Fibroblast of lung (primary cell): ENCODE results near the gene LSS. TPM values are rescaled to one million over a fixed set of nuclear protein-coding genes. Genes with fewer than 3 reads are reported as not detected.
"Not testable (repeated sequence)": the region's sequence is repeated elsewhere in the genome, so short reads cannot be mapped to it uniquely, and the experiment has no call there.

Experiments
- DNase-seq, 2 donors: peaks; one replicate each; pipeline versions ENCODE4 v3.0.0 to v3.0.0-alpha.2; 2010; ENCODE audit warnings: low read depth in 2 of 2
- H2AFZ ChIP-seq: 2 replicates; pipeline ENCODE4 v1.5.1; 2012; ENCODE audit warnings: low read length, control low read depth, inconsistent platforms
- H3K27ac ChIP-seq: 2 replicates; pipeline ENCODE4 v1.5.1; 2011; ENCODE audit warnings: low read length, control low read depth; ENCODE audit not compliant: insufficient read depth
- H3K27me3 ChIP-seq: 2 replicates; pipeline ENCODE4 v1.5.1; 2011; ENCODE audit warnings: mild to moderate bottlenecking, low read length; ENCODE audit not compliant: control insufficient read depth, insufficient read depth
- H3K36me3 ChIP-seq: 2 replicates; pipeline ENCODE4 v1.5.1; 2011; ENCODE audit warnings: low read length; ENCODE audit not compliant: control insufficient read depth, insufficient read depth
- H3K4me1 ChIP-seq: 2 replicates; pipeline ENCODE4 v1.5.1; 2011; ENCODE audit warnings: low read length; ENCODE audit not compliant: control insufficient read depth, insufficient read depth; ENCODE audit errors: extremely low read depth
- H3K4me2 ChIP-seq: 2 replicates; pipeline ENCODE4 v1.5.1; 2011; ENCODE audit warnings: low read length, control low read depth; ENCODE audit not compliant: insufficient read depth; ENCODE audit errors: extremely low read depth
- H3K4me3 ChIP-seq, 4 experiments: fragments of 200-600 bp in 1 of 4; sonication (generic) in 1 of 4; replicated peaks in 1 of 4; 2 replicates each; pipeline ENCODE4 v1.5.1; 2011 to 2016; ENCODE audit warnings: low read length in 4 of 4, low read depth in 3 of 4, mild to moderate bottlenecking in 3 of 4, control low read depth in 2 of 4, inconsistent platforms in 1 of 4, mixed read lengths in 1 of 4; ENCODE audit not compliant: insufficient read depth in 1 of 4; ENCODE audit errors: control extremely low read depth in 1 of 4
- H3K79me2 ChIP-seq: 2 replicates; pipeline ENCODE4 v1.5.1; 2012; ENCODE audit warnings: mild to moderate bottlenecking, low read length, inconsistent platforms; ENCODE audit not compliant: control insufficient read depth, insufficient read depth
- H3K9ac ChIP-seq: 2 replicates; pipeline ENCODE4 v1.5.1; 2011; ENCODE audit warnings: mild to moderate bottlenecking, low read length, control low read depth; ENCODE audit not compliant: insufficient read depth
- H3K9me3 ChIP-seq: 2 replicates; pipeline ENCODE4 v1.5.1; 2012; ENCODE audit warnings: low read depth, low read length; ENCODE audit not compliant: control insufficient read depth, insufficient read depth
- H4K20me1 ChIP-seq: 2 replicates; pipeline ENCODE4 v1.5.1; 2011; ENCODE audit warnings: low read length; ENCODE audit not compliant: control insufficient read depth, insufficient read depth; ENCODE audit errors: extremely low read depth
- EZH2 ChIP-seq: IDR thresholded peaks from 2 replicates; pipeline ENCODE4 v1.5.1; 2012; ENCODE audit warnings: low read length, control low read depth, mild to moderate bottlenecking; ENCODE audit errors: missing control alignments
- polyA plus RNA-seq, 2 donors: library from polyadenylated mRNA; depleted of rRNA in 1 of 2; stranded (reverse) in 1 of 2; unstranded in 1 of 2; fragments of >200 nt; gene quantifications; 2 replicates each; pipeline ENCODE4 v1.2.1, GENCODE V29; 2011 to 2012; ENCODE audit warnings: missing spikeins in 1 of 2
- total RNA-seq: library from RNA; depleted of rRNA; stranded (reverse); fragments of >200 nt; gene quantifications from 2 replicates; pipeline ENCODE4 v1.2.1, GENCODE V29; 2014
- TF ChIP-seq, protein P1 (sequence below), 2 donors: IDR thresholded peaks in 1 of 2; conservative IDR thresholded peaks in 1 of 2; 1 replicate in 1 of 2; 2 replicates in 1 of 2; pipeline ENCODE4 v1.5.1; 2011 to 2012; ENCODE audit warnings: low read length in 2 of 2, control low read depth in 1 of 2, inconsistent platforms in 1 of 2, low read depth in 1 of 2, mild to moderate bottlenecking in 1 of 2

Gene LSS
- total and polyA plus RNA-seq, 2 donors (not counting 1 experiment from before 2014, with no cell fraction given), result 97.6 to 252 TPM

DNA sequence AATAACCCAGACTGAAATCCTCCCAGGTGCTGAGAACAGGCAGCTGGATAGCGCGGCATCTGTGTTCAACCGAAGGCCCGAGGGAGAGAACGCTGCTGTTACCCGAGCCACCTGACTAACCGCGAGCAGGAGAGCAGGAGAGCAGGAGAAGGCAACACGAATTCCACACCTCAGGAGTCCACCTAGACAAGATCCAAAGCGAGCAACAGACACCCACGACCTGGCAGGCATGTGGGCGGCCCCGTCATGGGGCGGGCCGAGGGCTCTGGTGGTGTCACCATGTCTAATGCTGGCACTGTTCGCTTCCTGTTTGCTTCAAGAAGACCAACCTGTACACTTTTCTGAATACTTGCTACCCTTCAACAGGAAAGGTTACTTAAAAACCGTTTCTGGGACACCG lies 23.4 kb downstream of the LSS start:
- no peaks in the 10 kb centered on the region for H3K4me1 ChIP-seq
- TF ChIP-seq, protein P1, sequence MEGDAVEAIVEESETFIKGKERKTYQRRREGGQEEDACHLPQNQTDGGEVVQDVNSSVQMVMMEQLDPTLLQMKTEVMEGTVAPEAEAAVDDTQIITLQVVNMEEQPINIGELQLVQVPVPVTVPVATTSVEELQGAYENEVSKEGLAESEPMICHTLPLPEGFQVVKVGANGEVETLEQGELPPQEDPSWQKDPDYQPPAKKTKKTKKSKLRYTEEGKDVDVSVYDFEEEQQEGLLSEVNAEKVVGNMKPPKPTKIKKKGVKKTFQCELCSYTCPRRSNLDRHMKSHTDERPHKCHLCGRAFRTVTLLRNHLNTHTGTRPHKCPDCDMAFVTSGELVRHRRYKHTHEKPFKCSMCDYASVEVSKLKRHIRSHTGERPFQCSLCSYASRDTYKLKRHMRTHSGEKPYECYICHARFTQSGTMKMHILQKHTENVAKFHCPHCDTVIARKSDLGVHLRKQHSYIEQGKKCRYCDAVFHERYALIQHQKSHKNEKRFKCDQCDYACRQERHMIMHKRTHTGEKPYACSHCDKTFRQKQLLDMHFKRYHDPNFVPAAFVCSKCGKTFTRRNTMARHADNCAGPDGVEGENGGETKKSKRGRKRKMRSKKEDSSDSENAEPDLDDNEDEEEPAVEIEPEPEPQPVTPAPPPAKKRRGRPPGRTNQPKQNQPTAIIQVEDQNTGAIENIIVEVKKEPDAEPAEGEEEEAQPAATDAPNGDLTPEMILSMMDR (conservative IDR thresholded peaks at IDR 0.05 in 1 of 2, IDR thresholded peaks at IDR 0.05 in 1 of 2; ENCODE audit: low read depth in 1 of 2, low read length in 2 of 2), result no peak
- TF ChIP-seq EZH2, result no peak
- DNase-seq, result no peak
- no peak overlapping the region for H3K9ac ChIP-seq
- H3K4me2 ChIP-seq, result no peak overlapping the region
- no peak overlapping the region for H3K4me3 ChIP-seq
- no peaks in the 10 kb centered on the region for H3K27me3 ChIP-seq
- H4K20me1 ChIP-seq, result no peaks in the 10 kb centered on the region
- no peak overlapping the region for H2AFZ ChIP-seq
- H3K27ac ChIP-seq, result no peak overlapping the region
- H3K36me3 ChIP-seq, result peaks cover 43% of the 10 kb centered on the region
- no peaks in the 10 kb centered on the region for H3K9me3 ChIP-seq
- H3K79me2 ChIP-seq, result no peaks in the 10 kb centered on the region

DNA sequence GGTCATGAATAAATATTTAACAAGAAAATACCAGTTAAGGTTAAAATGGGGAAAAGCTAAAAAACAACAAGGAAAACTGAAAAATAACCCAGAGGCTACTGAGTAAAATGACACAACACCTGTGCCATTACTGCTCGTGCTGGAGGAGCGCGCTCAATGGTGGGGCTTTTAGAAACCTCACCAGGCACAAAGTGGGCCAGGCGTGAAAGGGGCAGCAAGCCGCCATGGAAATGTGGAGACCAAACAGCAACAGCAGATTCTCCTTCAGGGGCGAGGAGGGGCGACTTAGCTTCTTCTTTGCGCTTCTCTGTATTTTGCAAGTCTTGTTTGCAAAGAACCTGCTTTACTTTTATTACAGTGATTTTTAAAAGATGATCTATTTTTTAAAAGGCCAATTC lies 25.4 kb downstream of the LSS start:
- H3K27ac ChIP-seq, result no peak overlapping the region
- no peak overlapping the region for H3K4me3 ChIP-seq
- no peaks in the 10 kb centered on the region for H3K9me3 ChIP-seq
- no peaks in the 10 kb centered on the region for H3K4me1 ChIP-seq
- no peaks in the 10 kb centered on the region for H3K27me3 ChIP-seq
- H3K4me2 ChIP-seq, result no peak overlapping the region
- TF ChIP-seq EZH2, result no peak
- TF ChIP-seq, protein P1 (conservative IDR thresholded peaks at IDR 0.05 in 1 of 2, IDR thresholded peaks at IDR 0.05 in 1 of 2; ENCODE audit: low read depth in 1 of 2, low read length in 2 of 2), result no peak
- no peak for DNase-seq
- H3K79me2 ChIP-seq, result no peaks in the 10 kb centered on the region
- H2AFZ ChIP-seq, result no peak overlapping the region
- peaks cover 40% of the 10 kb centered on the region for H3K36me3 ChIP-seq
- no peak overlapping the region for H3K9ac ChIP-seq
- no peaks in the 10 kb centered on the region for H4K20me1 ChIP-seq

DNA sequence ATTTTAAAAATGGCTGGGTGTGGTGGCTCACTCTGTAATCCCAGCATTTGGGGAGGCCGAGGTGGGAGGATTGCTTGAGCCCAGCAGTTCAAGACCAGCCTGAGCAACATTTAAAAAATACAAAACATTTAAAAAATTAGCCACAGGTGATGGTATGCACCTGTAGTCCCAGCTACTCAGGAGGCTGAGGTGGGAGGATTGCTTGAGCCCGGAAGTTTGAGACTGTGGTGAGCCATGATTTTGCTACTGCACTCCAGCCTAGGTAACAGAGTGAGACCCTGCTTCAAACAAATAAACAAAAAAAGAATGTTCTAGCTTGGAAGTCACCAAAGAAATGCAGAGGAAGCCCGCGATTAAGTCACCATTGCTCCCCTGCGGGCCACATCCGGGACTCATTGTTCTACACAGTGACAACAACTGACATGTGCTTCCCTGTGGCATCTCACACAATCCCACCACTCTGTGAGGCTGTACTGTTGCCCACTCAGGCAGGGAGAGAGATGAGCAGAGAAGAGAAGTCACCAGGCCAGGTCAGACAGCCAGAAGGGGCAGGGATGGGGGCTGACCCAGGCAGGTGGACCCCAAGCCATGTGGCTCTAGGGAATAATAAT lies 25.9 kb downstream of the LSS start:
- Histone ChIP-seq H3K9me3 (no peaks in the 10 kb centered on the region), H3K27me3 (no peaks in the 10 kb centered on the region), H3K4me2 (no peak overlapping the region), H3K36me3 (peaks cover 35% of the 10 kb centered on the region), H2AFZ (no peak overlapping the region), H3K4me1 (no peaks in the 10 kb centered on the region), H3K4me3 (no peak overlapping the region), H3K9ac (no peak overlapping the region), H4K20me1 (no peaks in the 10 kb centered on the region), H3K27ac (no peak overlapping the region), H3K79me2 (no peaks in the 10 kb centered on the region)
- no peak for TF ChIP-seq EZH2
- TF ChIP-seq, protein P1 (conservative IDR thresholded peaks at IDR 0.05 in 1 of 2, IDR thresholded peaks at IDR 0.05 in 1 of 2; ENCODE audit: low read depth in 1 of 2, low read length in 2 of 2), result no peak
- no peak for DNase-seq

- H3K4me3 ChIP-seq, H3K4me2 ChIP-seq, H3K27me3 ChIP-seq, H3K4me1 ChIP-seq, H3K27ac ChIP-seq, H3K79me2 ChIP-seq, H3K9ac ChIP-seq, H4K20me1 ChIP-seq, DNase-seq, H2AFZ ChIP-seq, H3K9me3 ChIP-seq: not testable (repeated sequence)
- peaks cover 35% of the 10 kb centered on the region for H3K36me3 ChIP-seq
Measured at GRCh38 chr21:46200877-46201803, 27.4 kb downstream of the LSS start.
